K562 (cell line): Measurements from ENCODE around the gene MALAT1. TPM values are rescaled to one million over a fixed set of nuclear protein-coding genes. Genes with fewer than 3 reads are reported as not detected.

ENCODE experiments used
- BRCA1 ChIP-seq, 2 experiments: fragments of 450-650 bp in 1 of 2; sonication (generic) in 1 of 2; formaldehyde crosslinking in 1 of 2; IDR thresholded peaks; 2 replicates each; pipeline versions ENCODE4 v1.5.0 to v1.6.1; 2017 to 2020; ENCODE audit warnings: mild to moderate bottlenecking in 1 of 2, missing genetic modification reagents in 1 of 2
- CBX5 ChIP-seq: IDR thresholded peaks from 2 replicates; pipeline ENCODE4 v1.6.1; 2014; ENCODE audit warnings: low read depth, borderline replicate concordance
- CEBPG ChIP-seq, 3 experiments: fragments of 200-800 bp in 1 of 3; sonication (Bioruptor generic) in 1 of 3; sonication (generic) in 1 of 3; formaldehyde crosslinking in 1 of 3; IDR thresholded peaks in 2 of 3; conservative IDR thresholded peaks in 1 of 3; 2 replicates each; pipeline versions ENCODE4 v1.6.1 to v1.8.0; 2016 to 2022; ENCODE audit warnings: missing compliant biosample characterization in 2 of 3, missing genetic modification characterization in 2 of 3, mild to moderate bottlenecking in 1 of 3, missing genetic modification reagents in 1 of 3
- ELF2 ChIP-seq: fragments of 250-450 bp; sonication (Bioruptor Pico); IDR thresholded peaks from 2 replicates; pipeline ENCODE4 v1.5.0; 2021; ENCODE audit warnings: mild to moderate bottlenecking
- ERF ChIP-seq: fragments of 450-650 bp; formaldehyde crosslinking; IDR thresholded peaks from 2 replicates; pipeline ENCODE4 v1.4.0; 2020; ENCODE audit warnings: mild to moderate bottlenecking, mixed read lengths
- FOXP4 ChIP-seq: sonication (generic); formaldehyde crosslinking; IDR thresholded peaks from 2 replicates; pipeline ENCODE4 v1.8.0; 2022; ENCODE audit warnings: mild to moderate bottlenecking, missing genetic modification reagents, borderline replicate concordance
- GABPB2 ChIP-seq: fragments of 250-450 bp; sonication (Bioruptor Pico); conservative IDR thresholded peaks from 2 replicates; pipeline ENCODE4 v1.5.1; 2021; ENCODE audit warnings: mild to moderate bottlenecking
- GATAD2B ChIP-seq: fragments of 450-650 bp; IDR thresholded peaks from 2 replicates; pipeline ENCODE4 v1.6.1; 2017; ENCODE audit warnings: mild to moderate bottlenecking, borderline replicate concordance
- KAT7 ChIP-seq: sonication (generic); formaldehyde crosslinking; IDR thresholded peaks from 2 replicates; pipeline ENCODE4 v1.8.0; 2022; ENCODE audit warnings: missing genetic modification reagents, mild to moderate bottlenecking, borderline replicate concordance
- KAT8 ChIP-seq: fragments of 450-650 bp; IDR thresholded peaks from 2 replicates; pipeline ENCODE4 v1.6.1; 2016; ENCODE audit warnings: low read depth, mild to moderate bottlenecking
- NBN ChIP-seq: fragments of 450-650 bp; IDR thresholded peaks from 2 replicates; pipeline ENCODE4 v1.6.1; 2016; ENCODE audit warnings: low read depth, mild to moderate bottlenecking
- PHTF2 ChIP-seq: fragments of 250-450 bp; sonication (Bioruptor Pico); IDR thresholded peaks from 2 replicates; pipeline ENCODE4 v1.5.0; 2021; ENCODE audit warnings: mild to moderate bottlenecking
- PREB ChIP-seq: sonication (generic); formaldehyde crosslinking; IDR thresholded peaks from 2 replicates; pipeline ENCODE4 v1.8.1; 2023; ENCODE audit warnings: mild to moderate bottlenecking, missing genetic modification reagents
- SAP30 ChIP-seq: fragments of 200-600 bp; sonication (generic); IDR thresholded peaks from 2 replicates; pipeline ENCODE4 v1.6.1; 2012; ENCODE audit warnings: borderline replicate concordance, low read depth, mild to moderate bottlenecking, moderate library complexity, low read length, control low read depth, inconsistent platforms; ENCODE audit not compliant: insufficient read depth, poor library complexity, severe bottlenecking
- SUPT5H ChIP-seq: fragments of 450-650 bp; IDR thresholded peaks from 2 replicates; pipeline ENCODE4 v1.6.1; 2016
- TFAP4 ChIP-seq: sonication (generic); formaldehyde crosslinking; IDR thresholded peaks from 2 replicates; pipeline ENCODE4 v1.8.0; 2022; ENCODE audit warnings: missing genetic modification reagents, mild to moderate bottlenecking, moderate library complexity, borderline replicate concordance
- TSC22D4 ChIP-seq: fragments of 450-650 bp; IDR thresholded peaks from 2 replicates; pipeline ENCODE4 v1.6.1; 2016; ENCODE audit warnings: missing genetic modification characterization, missing biosample characterization, control low read depth
- ZC3H11A ChIP-seq: IDR thresholded peaks from 2 replicates; pipeline ENCODE4 v1.6.1; 2012; ENCODE audit warnings: low read depth, low read length, improper control_type of control experiment
- ZNF277 ChIP-seq: fragments of 250-450 bp; sonication (Bioruptor Pico); IDR thresholded peaks from 2 replicates; pipeline ENCODE4 v1.8.0; 2022; ENCODE audit warnings: inconsistent platforms, mild to moderate bottlenecking, moderate library complexity, borderline replicate concordance
- ZNF507 ChIP-seq: conservative IDR thresholded peaks from 2 replicates; pipeline ENCODE4 v1.6.1; 2017; ENCODE audit warnings: missing genetic modification characterization, missing compliant biosample characterization
- ZNF57 ChIP-seq: fragments of 450-650 bp; formaldehyde crosslinking; IDR thresholded peaks from 2 replicates; pipeline ENCODE4 v1.4.0; 2020; ENCODE audit warnings: mild to moderate bottlenecking, moderate library complexity
- ZNF778 ChIP-seq: fragments of 450-650 bp; formaldehyde crosslinking; IDR thresholded peaks from 2 replicates; pipeline ENCODE4 v1.4.0; 2020; ENCODE audit warnings: mild to moderate bottlenecking, moderate library complexity
- ZSCAN32 ChIP-seq: fragments of 450-650 bp; formaldehyde crosslinking; IDR thresholded peaks from 2 replicates; pipeline ENCODE4 v1.4.0; 2020; ENCODE audit warnings: mild to moderate bottlenecking, moderate library complexity
- polyA plus RNA-seq, 8 experiments: library from polyadenylated mRNA; depleted of rRNA in 4 of 8; stranded (reverse) in 5 of 8; unstranded in 3 of 8; fragments of >200 nt; fragmentation: Nextera tagmentation in 2 of 8; fragmentation: Illumina TruSeq in 1 of 8; extraction: Ambion mirVana in 2 of 8; extraction: Trizol in 1 of 8; gene quantifications; 2 replicates each; pipeline versions ENCODE4 v1.2.1 to v1.2.3, GENCODE V29; 2011 to 2014; ENCODE audit warnings: inconsistent platforms in 1 of 8, missing spikeins in 1 of 8
- total RNA-seq, 7 experiments: library from RNA; depleted of rRNA in 6 of 7; stranded (reverse); fragments of >200 nt in 6 of 7; fragmentation: Illumina TruSeq in 2 of 7; extraction: Trizol in 2 of 7; gene quantifications; 2 replicates each; pipeline versions ENCODE4 v1.2.1 to v1.2.3, GENCODE V29; 2011 to 2021; ENCODE audit warnings: low replicate concordance in 1 of 7

The MALAT1 gene
- total and polyA plus RNA-seq, 9 of the 15 experiments (the other 6 are each of a cell fraction or from before 2014, with no cell fraction given) = 363 to 8,715 (median 2,351) TPM

GRCh38 chr11:65478388-65479183, 20.3 kb upstream of the MALAT1 start (continued):
- TF ChIP-seq SAP30 (no peak), PREB (CRISPR knock-in tag) (no peak), ERF (0 out of 2 replicates have a peak, but pooled peaks have one; percentile 63), ZNF778 (CRISPR knock-in tag) (no peak), ELF2 (CRISPR knock-in tag) (no peak), BRCA1 (IDR thresholded peaks at IDR 0.05) (no peak), BRCA1 (CRISPR knock-in tag; IDR thresholded peaks at IDR 0.05) (no peak), ZC3H11A (no peak), CEBPG (CRISPR knock-in tag; IDR thresholded peaks at IDR 0.05) (no peak), CEBPG (tag; conservative IDR thresholded peaks at IDR 0.05 in 1 of 2, IDR thresholded peaks at IDR 0.05 in 1 of 2) (peak; percentile 41 to 65; a peak in 1 of 4 replicates), TSC22D4 (tag) (no peak), PHTF2 (CRISPR knock-in tag) (no peak), ZSCAN32 (no peak), KAT8 (no peak), CBX5 (no peak), ZNF57 (CRISPR knock-in tag) (no peak), ZNF277 (CRISPR knock-in tag) (no peak), ZNF507 (no peak), GATAD2B (0 out of 2 replicates have a peak, but pooled peaks have one; percentile 44), TFAP4 (peak; percentile 61; the same call in 1 of the 2 replicates), FOXP4 (CRISPR knock-in tag) (no peak), GABPB2 (CRISPR knock-in tag) (no peak), NBN (no peak), KAT7 (CRISPR knock-in tag) (0 out of 2 replicates have a peak, but pooled peaks have one; percentile 78), SUPT5H (peak; percentile 61; the same call in 1 of the 2 replicates)
